NB4 (cell line): ENCODE measurements around the gene AHCTF1.

ENCODE experiments used
- CTCF ChIP-seq: IDR thresholded peaks from one replicate; pipeline ENCODE4 v1.5.1; 2012; ENCODE audit warnings: low read depth, low read length
- MAX ChIP-seq: IDR thresholded peaks from 2 replicates; pipeline ENCODE4 v1.6.1; 2011; ENCODE audit warnings: low read depth, low read length
- POLR2A ChIP-seq: IDR thresholded peaks from 2 replicates; pipeline ENCODE4 v1.6.1; 2011; ENCODE audit warnings: mild to moderate bottlenecking; ENCODE audit not compliant: insufficient read length; ENCODE audit errors: extremely low read depth

- no peak for TF ChIP-seq CTCF
- TF ChIP-seq POLR2A = no peak
- no peak for TF ChIP-seq MAX
Observed at GRCh38 chr1:246860401-246860800, 71.3 kb downstream of the AHCTF1 start.
